GM21360 (cell line): ENCODE results near the gene OXCT1.
"Not testable (repeated sequence)": the region's sequence is repeated elsewhere in the genome, so short reads cannot be mapped to it uniquely, and the experiment has no call there.

ENCODE experiments used
- ATAC-seq: cut with Tn5 transposase; IDR thresholded peaks from one replicate; pipeline ENCODE4 v1.9.1; 2021; ENCODE audit warnings: mild to moderate bottlenecking, moderate library complexity; ENCODE audit not compliant: unreplicated experiment

The OXCT1 gene

GRCh38 chr5:41728281-41728680 is 141.9 kb downstream of the OXCT1 start:
- ATAC-seq, result no peak

DNA sequence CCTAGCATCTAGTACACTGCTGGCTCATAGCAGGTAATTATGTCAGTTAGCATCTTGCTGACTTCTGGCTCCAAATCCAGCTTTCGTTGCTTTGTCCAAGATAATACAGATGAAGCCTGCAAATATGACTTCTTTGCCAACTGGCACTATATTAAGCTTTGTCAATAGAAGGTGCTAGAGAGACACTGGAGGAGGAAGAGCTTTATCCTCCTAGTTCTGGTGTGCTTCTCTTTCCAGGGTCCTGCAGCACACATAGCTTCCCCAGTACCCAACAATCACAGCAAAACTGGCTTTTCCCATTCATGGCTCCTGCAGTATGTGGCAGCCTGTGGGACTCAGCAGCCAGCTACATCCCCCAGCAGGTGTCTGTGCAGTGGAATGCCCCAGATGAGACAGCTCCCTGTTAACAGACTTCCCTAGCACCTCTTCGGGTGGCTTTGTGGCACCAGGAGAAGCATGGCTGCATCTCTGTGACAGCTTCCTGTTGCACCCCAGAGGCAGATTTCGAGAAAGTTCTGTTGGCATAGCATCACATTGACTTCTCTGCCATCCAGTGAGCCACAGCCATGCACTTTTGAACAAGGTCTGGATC is 147.8 kb downstream of the OXCT1 start:
- ATAC-seq, result peak; percentile 50

DNA sequence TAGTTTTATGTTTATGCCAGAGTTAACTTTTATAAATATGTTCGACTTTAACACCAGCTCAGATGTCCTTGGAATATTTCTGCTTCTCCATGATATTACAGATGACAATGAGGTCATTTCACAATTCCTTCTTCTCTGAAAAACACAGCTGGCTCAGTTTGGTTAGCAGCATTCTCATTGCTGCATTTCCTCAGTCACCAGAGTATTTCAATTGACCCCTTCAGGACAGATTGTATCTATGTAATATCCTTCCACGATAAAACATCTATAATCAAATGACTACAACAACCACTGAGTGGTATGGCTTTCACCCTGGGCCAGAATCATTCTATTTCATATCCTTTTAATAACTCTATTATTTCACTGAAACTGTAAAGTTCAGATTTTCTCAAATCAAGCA is 148.7 kb downstream of the OXCT1 start:
- ATAC-seq, result no peak

DNA sequence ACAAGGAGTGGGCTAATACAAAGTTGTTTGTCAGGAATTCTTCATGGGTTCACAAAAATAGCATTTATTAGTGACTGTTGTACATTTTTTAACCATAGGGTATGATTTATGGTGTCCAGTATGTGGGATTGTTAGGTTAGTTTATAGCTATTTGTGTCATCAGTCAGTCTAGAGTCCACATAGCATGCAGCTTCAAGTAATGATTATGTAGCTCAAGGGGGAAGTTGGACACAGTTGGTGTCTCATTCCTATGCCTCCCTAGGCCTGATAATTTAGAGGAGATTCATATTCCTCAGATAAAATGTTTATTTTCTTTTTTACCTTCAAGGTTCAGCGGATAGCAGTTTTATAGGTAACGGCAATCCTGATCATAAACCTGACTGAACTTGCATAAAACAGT is 153.8 kb downstream of the OXCT1 start:
- ATAC-seq, result no peak

GRCh38 chr5:41714446-41714845 is 155.8 kb downstream of the OXCT1 start:
- ATAC-seq, result not testable (repeated sequence)

- ATAC-seq, result no peak
Observed at GRCh38 chr5:41708604-41708940, 161.7 kb downstream of the OXCT1 start.

DNA sequence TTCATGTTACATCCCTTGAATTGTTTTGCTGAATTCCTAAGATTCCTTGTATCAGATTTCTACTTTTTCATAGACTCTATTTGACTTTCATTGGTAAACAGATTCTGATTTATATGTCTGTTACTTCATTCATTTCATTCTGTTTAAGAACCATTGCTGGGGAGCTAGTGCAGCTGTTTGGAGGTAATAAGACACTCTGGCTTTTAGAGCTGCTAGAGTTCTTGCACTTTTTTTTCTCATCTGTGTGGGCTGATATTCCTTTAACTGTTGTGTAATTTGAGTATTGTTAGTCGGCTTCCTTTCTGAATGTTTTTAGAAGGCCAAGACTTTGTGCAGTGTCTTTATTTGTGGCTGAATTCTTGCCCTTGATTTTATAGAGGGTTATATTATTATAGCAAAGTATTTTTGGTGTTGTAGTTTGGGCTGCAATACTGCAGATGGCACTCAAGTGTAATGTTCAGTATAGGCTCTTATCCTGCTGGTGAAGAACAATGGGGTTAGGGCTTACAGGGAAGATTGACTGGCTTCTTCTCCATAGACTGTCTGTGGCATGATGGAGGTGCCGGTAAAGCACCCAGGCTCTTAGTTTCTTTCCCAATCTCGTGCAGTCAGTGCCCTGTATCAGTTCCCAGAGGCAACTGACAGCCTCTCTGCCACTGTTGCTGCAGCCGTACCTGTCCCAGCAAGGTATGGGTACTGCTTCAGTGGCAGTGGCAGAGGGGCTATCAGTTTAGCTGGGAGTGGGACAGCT is 162.2 kb downstream of the OXCT1 start:
- peak; percentile 87 for ATAC-seq

- ATAC-seq, result peak; percentile 77
Observed at GRCh38 chr5:41695920-41696582, 174.2 kb downstream of the OXCT1 start.

DNA sequence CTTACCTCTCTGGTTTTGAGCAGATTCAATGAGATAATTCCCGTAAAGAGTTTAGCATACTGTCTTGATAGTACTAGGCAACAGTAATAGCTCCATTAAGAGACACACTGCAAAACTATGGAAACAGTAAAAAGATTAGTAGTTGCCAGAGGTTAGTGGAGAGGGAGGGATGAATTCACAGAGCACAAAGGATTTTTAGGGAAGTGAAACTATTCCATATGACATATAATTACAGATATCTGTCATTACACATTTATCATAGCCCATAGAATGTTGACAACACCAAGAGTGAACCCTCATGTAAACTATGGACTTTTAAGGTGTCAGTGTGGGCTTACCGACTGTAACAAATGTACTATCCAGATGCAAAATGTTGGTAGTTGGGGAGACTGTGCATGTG is 183.5 kb downstream of the OXCT1 start:
- ATAC-seq, result no peak

DNA sequence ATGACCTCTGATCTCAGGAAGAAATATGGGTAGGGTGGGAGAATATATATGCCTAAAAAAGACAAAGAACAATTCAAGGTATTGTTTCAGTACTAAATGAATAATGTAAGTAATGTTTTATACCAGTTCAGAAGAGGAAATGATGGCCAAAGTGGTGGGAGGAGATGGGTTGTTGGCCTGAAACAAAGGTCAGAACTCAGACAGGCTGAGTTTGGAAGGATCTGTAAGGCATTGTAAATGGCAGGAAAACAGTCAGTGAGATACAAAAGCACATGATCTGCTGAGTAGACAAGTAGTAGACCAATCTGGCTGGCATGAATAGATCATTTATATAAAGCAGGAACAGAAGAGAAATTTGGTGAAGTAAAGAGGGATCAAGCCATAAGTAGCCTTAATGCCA is 184.0 kb downstream of the OXCT1 start:
- no peak for ATAC-seq

DNA sequence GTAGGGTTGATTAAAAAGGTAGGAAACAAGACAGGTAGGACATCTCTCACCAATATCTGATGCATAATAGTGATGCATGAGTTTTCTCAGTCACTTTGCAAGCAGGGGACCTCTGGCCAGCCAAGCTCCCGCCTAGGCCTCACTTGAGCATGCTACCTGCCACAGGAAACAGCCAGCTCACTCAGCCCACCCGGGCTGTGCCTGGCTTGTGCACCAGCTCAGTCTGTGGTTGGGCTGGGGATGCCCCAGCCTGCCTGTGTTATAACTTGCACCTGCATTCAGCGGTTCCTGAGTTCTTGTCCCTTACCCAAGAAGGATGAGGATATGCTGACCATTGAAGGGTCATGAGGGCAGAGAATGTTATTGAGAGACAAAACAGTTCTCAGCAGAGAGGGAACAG is 187.0 kb downstream of the OXCT1 start:
- no peak for ATAC-seq

GRCh38 chr5:41682641-41683040 is 187.6 kb downstream of the OXCT1 start:
- no peak for ATAC-seq

DNA sequence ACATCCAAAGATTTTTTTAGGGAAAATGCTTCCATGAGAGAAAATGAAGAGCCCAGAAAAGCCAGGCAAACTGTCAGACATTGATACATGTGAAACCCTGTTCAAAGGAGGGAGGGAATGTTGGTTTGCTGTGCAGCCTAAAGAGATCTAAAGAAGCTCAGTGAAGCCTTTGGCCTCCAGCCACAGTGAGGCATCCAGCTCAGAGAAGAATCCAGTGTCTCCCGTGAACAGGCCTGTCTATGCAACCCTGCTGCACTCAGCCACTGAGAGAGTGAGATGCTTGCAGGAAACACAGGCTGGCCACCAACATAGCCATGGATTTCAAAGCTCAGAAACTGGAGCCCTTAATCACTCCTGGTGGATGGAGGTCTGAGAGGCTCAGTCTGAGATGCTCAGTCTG is 188.4 kb downstream of the OXCT1 start:
- no peak for ATAC-seq
